Glutamatergic neuron (in vitro differentiated cells): ENCODE measurements around the gene SHB. TPM values are rescaled to one million over a fixed set of nuclear protein-coding genes. Genes with fewer than 3 reads are reported as not detected.

Experiments used
- DNase-seq: peaks from one replicate; pipeline ENCODE4 v3.0.0; 2022
- H3K27ac Mint-ChIP-seq: one replicate; pipeline ENCODE4 v1.8.0; 2020; ENCODE audit warnings: mild to moderate bottlenecking, mixed read lengths, inconsistent platforms; ENCODE audit not compliant: unreplicated experiment
- H3K27me3 Mint-ChIP-seq: one replicate; pipeline ENCODE4 v1.8.0; 2020; ENCODE audit warnings: mild to moderate bottlenecking, moderate library complexity, mixed read lengths, inconsistent platforms; ENCODE audit not compliant: unreplicated experiment
- H3K36me3 Mint-ChIP-seq: one replicate; pipeline ENCODE4 v1.8.0; 2020; ENCODE audit warnings: mild to moderate bottlenecking, mixed read lengths, inconsistent platforms; ENCODE audit not compliant: unreplicated experiment
- H3K4me1 Mint-ChIP-seq: one replicate; pipeline ENCODE4 v1.8.0; 2020; ENCODE audit warnings: mild to moderate bottlenecking, low read depth, mixed read lengths, inconsistent platforms; ENCODE audit not compliant: unreplicated experiment
- H3K4me3 Mint-ChIP-seq: one replicate; pipeline ENCODE4 v1.8.0; 2020; ENCODE audit warnings: mild to moderate bottlenecking, mixed read lengths, inconsistent platforms; ENCODE audit not compliant: unreplicated experiment
- H3K9me3 Mint-ChIP-seq: one replicate; pipeline ENCODE4 v1.8.0; 2020; ENCODE audit warnings: mild to moderate bottlenecking, moderate library complexity, mixed read lengths, inconsistent platforms; ENCODE audit not compliant: unreplicated experiment
- CTCF ChIP-seq: fragments of 200-600 bp; sonication (generic); IDR thresholded peaks from one replicate; pipeline ENCODE4 v1.5.0; 2021; ENCODE audit not compliant: partially characterized antibody, unreplicated experiment
- total RNA-seq: library from RNA; stranded (reverse); fragmentation: NEBNext Ultra II Directional; extraction: Animal tissue kit (Norgen Biotek cat#: 25700); gene quantifications from one replicate; pipeline ENCODE4 v1.2.1, GENCODE V29; 2021; ENCODE audit not compliant: unreplicated experiment

The SHB gene
- total RNA-seq, 1 donor from 2014 or later, result 31.7 TPM

GRCh38 chr9:37999588-38000189 is 69.3 kb downstream of the SHB start:
- no peak for DNase-seq
- no peak overlapping the region for H3K4me3 Mint-ChIP-seq
- H3K4me1 Mint-ChIP-seq, result peaks cover 54% of the 10 kb centered on the region
- no peaks in the 10 kb centered on the region for H3K36me3 Mint-ChIP-seq
- TF ChIP-seq CTCF, result no peak
- H3K9me3 Mint-ChIP-seq, result peaks cover 33% of the 10 kb centered on the region
- H3K27ac Mint-ChIP-seq, result peak overlapping the region; percentile 88
- H3K27me3 Mint-ChIP-seq, result peaks cover 25% of the 10 kb centered on the region

GRCh38 chr9:37998881-37999587 is 70.0 kb downstream of the SHB start:
- peak overlapping the region; percentile 88 for H3K27ac Mint-ChIP-seq
- peaks cover 60% of the 10 kb centered on the region for H3K4me1 Mint-ChIP-seq
- H3K27me3 Mint-ChIP-seq, result peaks cover 31% of the 10 kb centered on the region
- no peak for TF ChIP-seq CTCF
- H3K4me3 Mint-ChIP-seq, result peak overlapping the region; percentile 30
- H3K36me3 Mint-ChIP-seq, result no peaks in the 10 kb centered on the region
- H3K9me3 Mint-ChIP-seq, result peaks cover 39% of the 10 kb centered on the region
- DNase-seq, result no peak

- H3K4me3 Mint-ChIP-seq, result peak overlapping the region; percentile 34
- peaks cover 39% of the 10 kb centered on the region for H3K9me3 Mint-ChIP-seq
- peak; percentile 51 for DNase-seq
- peaks cover 31% of the 10 kb centered on the region for H3K27me3 Mint-ChIP-seq
- TF ChIP-seq CTCF, result no peak
- no peaks in the 10 kb centered on the region for H3K36me3 Mint-ChIP-seq
- peaks cover 64% of the 10 kb centered on the region for H3K4me1 Mint-ChIP-seq
- H3K27ac Mint-ChIP-seq, result peak overlapping the region; percentile 99
These were observed 71.2 kb downstream of the SHB start for GRCh38 chr9:37997636-37998374.

GRCh38 chr9:37996819-37997217 is 72.2 kb downstream of the SHB start:
- no peak for DNase-seq
- TF ChIP-seq CTCF, result no peak
- Mint-ChIP-seq H3K36me3 (no peaks in the 10 kb centered on the region), H3K9me3 (peaks cover 38% of the 10 kb centered on the region), H3K27ac (peak overlapping the region; percentile 99), H3K4me1 (peaks cover 65% of the 10 kb centered on the region), H3K4me3 (peak overlapping the region; percentile 12), H3K27me3 (peaks cover 31% of the 10 kb centered on the region)
